ENCODE results near the gene SFR1. TPM values are rescaled to one million over a fixed set of nuclear protein-coding genes. Genes with fewer than 3 reads are reported as not detected.

SFR1 gene
- total and polyA plus RNA-seq, 2 donors = 14.2 to 16.5 TPM

DNA sequence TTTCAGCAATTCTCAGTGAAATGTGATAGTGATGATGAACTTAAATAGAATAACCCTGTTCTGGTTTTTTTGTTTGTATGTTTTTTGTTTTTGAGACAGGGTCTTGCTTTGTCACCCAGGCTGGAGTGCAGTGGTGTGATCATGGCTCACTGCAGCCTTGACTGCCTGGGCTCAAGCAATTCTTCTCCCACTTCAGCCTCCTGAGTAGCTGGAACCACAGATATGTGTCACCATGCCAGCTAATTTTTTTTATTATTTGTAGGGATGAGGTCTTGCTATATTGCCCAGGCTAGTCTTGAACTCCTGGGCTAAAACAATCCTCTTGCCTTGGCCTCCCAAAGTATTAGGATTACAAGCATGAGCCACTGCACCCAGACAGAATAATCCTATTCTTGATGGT, 22.0 kb upstream of the SFR1 start:
- Histone ChIP-seq H3K27me3 (ENCODE audit: control insufficient read depth in 2 of 2, insufficient read depth in 1 of 2, low read length in 1 of 2) (no peaks in the 10 kb centered on the region), H3K36me3 (ENCODE audit: control insufficient read depth in 2 of 2, insufficient read depth in 2 of 2, low read length in 1 of 2) (no peaks in the 10 kb centered on the region), H3K27ac (ENCODE audit: low read depth in 1 of 2, low read length in 1 of 2) (no peak overlapping the region), H3K4me3 (ENCODE audit: low read length in 2 of 2) (no peak overlapping the region), H3K4me1 (ENCODE audit: control insufficient read depth in 2 of 2, insufficient read depth in 2 of 2, low read length in 2 of 2) (no peaks in the 10 kb centered on the region), H3K9me3 (ENCODE audit: control insufficient read depth in 2 of 2, insufficient read depth in 1 of 2, low read length in 1 of 2) (no peaks in the 10 kb centered on the region)
- no peak for DNase-seq (ENCODE audit: low read depth in 6 of 9, low spot score in 9 of 9)

DNA sequence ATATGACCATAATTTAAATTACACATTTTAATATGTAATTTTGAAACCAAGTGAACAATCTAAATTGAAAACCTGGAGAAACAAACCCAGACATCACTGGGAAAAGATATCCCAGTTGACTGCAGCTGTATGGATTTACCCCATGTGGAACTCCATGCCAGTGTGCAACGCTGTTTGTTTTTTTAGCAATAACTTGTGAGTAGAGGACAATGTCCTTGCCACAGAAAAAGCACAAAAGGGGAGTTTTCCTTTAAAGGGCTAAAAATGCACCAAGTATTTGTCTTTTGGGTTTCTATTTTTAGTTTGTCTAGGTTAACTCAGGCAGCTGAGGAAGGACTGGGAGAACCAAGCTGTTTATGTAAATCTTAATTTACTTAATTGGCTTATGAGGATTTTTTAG, 21.2 kb upstream of the SFR1 start:
- Histone ChIP-seq H3K27ac (ENCODE audit: low read depth in 1 of 2, low read length in 1 of 2) (no peak overlapping the region), H3K4me1 (ENCODE audit: control insufficient read depth in 2 of 2, insufficient read depth in 2 of 2, low read length in 2 of 2) (no peaks in the 10 kb centered on the region), H3K27me3 (ENCODE audit: control insufficient read depth in 2 of 2, insufficient read depth in 1 of 2, low read length in 1 of 2) (no peaks in the 10 kb centered on the region), H3K9me3 (ENCODE audit: control insufficient read depth in 2 of 2, insufficient read depth in 1 of 2, low read length in 1 of 2) (no peaks in the 10 kb centered on the region), H3K4me3 (ENCODE audit: low read length in 2 of 2) (no peak overlapping the region), H3K36me3 (ENCODE audit: control insufficient read depth in 2 of 2, insufficient read depth in 2 of 2, low read length in 1 of 2) (no peaks in the 10 kb centered on the region)
- DNase-seq (ENCODE audit: low read depth in 6 of 9, low spot score in 9 of 9) = no peak
- 0% methylated on average over 1 of the region's 1 CpG for WGBS

DNA sequence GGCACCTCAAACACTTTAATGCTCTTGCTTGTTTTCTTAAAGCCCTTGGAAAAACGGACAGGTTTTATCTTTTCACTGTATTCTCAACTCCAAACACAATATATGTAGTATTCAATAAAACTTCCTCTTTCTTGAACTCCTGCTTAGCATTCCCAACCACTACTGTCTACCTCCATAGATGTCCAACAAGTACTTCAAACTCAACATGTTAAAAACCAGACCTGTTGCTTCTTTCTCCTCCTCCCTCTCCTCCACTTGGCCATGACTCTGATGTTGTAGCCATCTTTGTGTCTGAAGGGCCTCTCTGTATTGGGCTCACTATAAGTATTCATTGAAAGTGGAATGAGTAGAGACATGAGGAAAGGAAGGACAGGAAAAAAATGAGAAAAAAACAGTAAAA, 20.1 kb upstream of the SFR1 start:
- Histone ChIP-seq H3K27me3 (ENCODE audit: control insufficient read depth in 2 of 2, insufficient read depth in 1 of 2, low read length in 1 of 2) (no peaks in the 10 kb centered on the region), H3K4me3 (ENCODE audit: low read length in 2 of 2) (no peak overlapping the region), H3K4me1 (ENCODE audit: control insufficient read depth in 2 of 2, insufficient read depth in 2 of 2, low read length in 2 of 2) (no peaks in the 10 kb centered on the region), H3K9me3 (ENCODE audit: control insufficient read depth in 2 of 2, insufficient read depth in 1 of 2, low read length in 1 of 2) (no peaks in the 10 kb centered on the region), H3K27ac (ENCODE audit: low read depth in 1 of 2, low read length in 1 of 2) (no peak overlapping the region), H3K36me3 (ENCODE audit: control insufficient read depth in 2 of 2, insufficient read depth in 2 of 2, low read length in 1 of 2) (no peaks in the 10 kb centered on the region)
- 95% methylated on average over 1 of the region's 1 CpG for WGBS
- DNase-seq (ENCODE audit: low read depth in 6 of 9, low spot score in 9 of 9) = no peak

DNA sequence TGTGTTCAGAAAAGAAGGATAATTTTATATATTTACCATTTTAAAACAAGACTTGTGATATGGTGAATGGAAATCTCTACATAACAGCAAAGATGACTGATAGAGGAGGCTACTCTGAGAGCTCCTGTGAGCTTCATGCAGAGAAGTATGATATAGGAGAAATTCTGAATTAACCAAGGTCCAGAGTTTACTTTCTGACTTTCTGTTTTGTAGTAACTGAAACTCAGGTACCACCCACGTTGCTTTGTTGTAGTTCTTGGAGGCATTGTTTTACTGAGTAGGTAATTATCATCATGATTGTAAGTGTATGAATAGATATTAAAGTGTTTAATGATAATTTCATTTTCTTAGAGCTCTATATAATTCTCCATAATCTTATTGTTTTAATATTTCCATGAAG, 18.0 kb upstream of the SFR1 start:
- H3K36me3 ChIP-seq (ENCODE audit: control insufficient read depth in 2 of 2, insufficient read depth in 2 of 2, low read length in 1 of 2) = no peaks in the 10 kb centered on the region
- no peak overlapping the region for H3K27ac ChIP-seq (ENCODE audit: low read depth in 1 of 2, low read length in 1 of 2)
- 84% methylated on average over 1 of the region's 1 CpG for WGBS
- no peak for DNase-seq (ENCODE audit: low read depth in 6 of 9, low spot score in 9 of 9)
- H3K4me1 ChIP-seq (ENCODE audit: control insufficient read depth in 2 of 2, insufficient read depth in 2 of 2, low read length in 2 of 2) = no peaks in the 10 kb centered on the region
- no peaks in the 10 kb centered on the region for H3K9me3 ChIP-seq (ENCODE audit: control insufficient read depth in 2 of 2, insufficient read depth in 1 of 2, low read length in 1 of 2)
- no peak overlapping the region for H3K4me3 ChIP-seq (ENCODE audit: low read length in 2 of 2)
- H3K27me3 ChIP-seq (ENCODE audit: control insufficient read depth in 2 of 2, insufficient read depth in 1 of 2, low read length in 1 of 2) = no peaks in the 10 kb centered on the region

DNA sequence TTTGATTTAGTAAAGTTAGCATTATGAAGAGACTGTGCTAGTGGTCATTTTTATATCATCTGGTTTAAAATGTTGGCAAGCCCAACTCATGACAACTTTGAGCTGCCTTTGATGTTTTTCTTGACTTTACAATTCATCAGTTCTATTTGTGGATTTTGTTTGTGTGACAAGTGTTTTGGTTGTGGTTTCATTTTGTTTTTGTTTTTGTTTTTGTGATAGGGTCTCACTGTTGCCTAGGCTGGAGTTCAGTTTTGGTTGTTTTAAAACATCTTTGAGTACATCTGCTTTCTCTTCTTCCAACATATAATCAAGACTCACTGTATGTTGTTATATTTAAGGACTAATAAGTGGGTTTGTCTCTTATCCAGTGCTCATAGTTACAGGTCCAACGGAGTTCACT, 17.6 kb upstream of the SFR1 start:
- no peaks in the 10 kb centered on the region for H3K9me3 ChIP-seq (ENCODE audit: control insufficient read depth in 2 of 2, insufficient read depth in 1 of 2, low read length in 1 of 2)

DNA sequence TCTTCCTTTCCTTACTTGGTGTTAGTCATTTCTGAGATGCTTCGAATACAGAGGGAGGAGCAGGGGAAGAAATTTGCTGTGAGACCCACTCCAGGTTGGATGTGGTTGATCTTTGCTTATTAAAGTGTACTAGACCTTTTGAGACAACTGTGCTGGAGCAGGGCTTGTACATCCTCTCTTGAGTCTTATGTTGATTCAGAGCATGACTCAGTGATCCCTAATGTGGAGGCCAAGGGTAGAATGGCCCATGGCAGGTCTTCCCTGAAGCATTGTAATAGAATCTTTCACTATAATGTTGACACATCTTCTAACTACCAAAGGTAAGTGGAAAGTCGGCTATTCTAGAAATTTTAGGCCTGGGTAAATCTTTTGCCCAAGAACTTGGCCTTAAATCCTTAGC, 17.0 kb upstream of the SFR1 start:
- Histone ChIP-seq H3K36me3 (ENCODE audit: control insufficient read depth in 2 of 2, insufficient read depth in 2 of 2, low read length in 1 of 2) (no peaks in the 10 kb centered on the region), H3K9me3 (ENCODE audit: control insufficient read depth in 2 of 2, insufficient read depth in 1 of 2, low read length in 1 of 2) (no peaks in the 10 kb centered on the region), H3K4me1 (ENCODE audit: control insufficient read depth in 2 of 2, insufficient read depth in 2 of 2, low read length in 2 of 2) (no peaks in the 10 kb centered on the region), H3K27ac (ENCODE audit: low read depth in 1 of 2, low read length in 1 of 2) (no peak overlapping the region), H3K4me3 (ENCODE audit: low read length in 2 of 2) (no peak overlapping the region), H3K27me3 (ENCODE audit: control insufficient read depth in 2 of 2, insufficient read depth in 1 of 2, low read length in 1 of 2) (no peaks in the 10 kb centered on the region)
- 98% methylated on average over 2 of the region's 2 CpGs for WGBS
- DNase-seq (ENCODE audit: low read depth in 6 of 9, low spot score in 9 of 9) = no peak

More for the DNA sequence above, 17.6 kb upstream of the SFR1 start:
- 0% methylated on average over 1 of the region's 1 CpG for WGBS
- Histone ChIP-seq H3K27me3 (ENCODE audit: control insufficient read depth in 2 of 2, insufficient read depth in 1 of 2, low read length in 1 of 2) (no peaks in the 10 kb centered on the region), H3K27ac (ENCODE audit: low read depth in 1 of 2, low read length in 1 of 2) (no peak overlapping the region), H3K4me3 (ENCODE audit: low read length in 2 of 2) (no peak overlapping the region), H3K4me1 (ENCODE audit: control insufficient read depth in 2 of 2, insufficient read depth in 2 of 2, low read length in 2 of 2) (no peaks in the 10 kb centered on the region), H3K36me3 (ENCODE audit: control insufficient read depth in 2 of 2, insufficient read depth in 2 of 2, low read length in 1 of 2) (no peaks in the 10 kb centered on the region)
- no peak for DNase-seq (ENCODE audit: low read depth in 6 of 9, low spot score in 9 of 9)

DNA sequence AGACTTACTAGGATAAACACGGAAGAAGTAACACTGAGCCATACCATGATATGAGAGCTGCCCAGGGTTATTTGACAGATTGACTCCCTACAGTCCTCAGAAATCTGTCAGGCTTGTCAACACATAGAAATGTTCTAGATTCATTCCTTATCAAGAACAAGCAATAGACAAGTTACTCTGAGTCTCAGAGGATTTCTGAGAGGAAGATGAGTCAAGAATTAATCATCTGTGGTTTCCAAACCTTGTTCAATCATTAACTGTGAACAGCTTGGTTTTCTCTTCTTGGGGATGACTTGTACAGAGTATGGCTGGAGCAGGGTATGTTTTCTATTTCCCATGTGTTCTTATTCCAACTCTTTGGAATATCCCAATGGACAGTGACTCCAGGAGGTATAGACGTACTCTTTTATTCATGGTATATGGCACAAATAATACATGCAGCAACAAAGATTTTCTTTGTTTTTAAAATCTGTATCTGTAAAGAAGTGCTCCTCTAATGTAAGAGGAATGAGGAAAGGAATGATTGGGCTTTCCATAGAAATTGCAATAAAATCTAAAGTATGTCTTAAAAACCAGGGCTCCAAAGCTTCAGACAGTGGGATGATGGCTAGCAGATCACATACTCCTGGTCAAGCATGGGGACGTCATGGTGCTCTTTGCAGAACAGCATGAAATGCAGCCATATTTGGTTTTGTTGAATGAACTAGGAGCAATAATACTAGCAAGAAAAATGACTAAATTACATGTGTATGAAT, 11.9 kb upstream of the SFR1 start:
- Histone ChIP-seq H3K36me3 (ENCODE audit: control insufficient read depth in 2 of 2, insufficient read depth in 2 of 2, low read length in 1 of 2) (no peaks in the 10 kb centered on the region), H3K27ac (ENCODE audit: low read depth in 1 of 2, low read length in 1 of 2) (no peak overlapping the region), H3K4me1 (ENCODE audit: control insufficient read depth in 2 of 2, insufficient read depth in 2 of 2, low read length in 2 of 2) (no peaks in the 10 kb centered on the region), H3K4me3 (ENCODE audit: low read length in 2 of 2) (no peak overlapping the region), H3K27me3 (ENCODE audit: control insufficient read depth in 2 of 2, insufficient read depth in 1 of 2, low read length in 1 of 2) (no peaks in the 10 kb centered on the region), H3K9me3 (ENCODE audit: control insufficient read depth in 2 of 2, insufficient read depth in 1 of 2, low read length in 1 of 2) (no peaks in the 10 kb centered on the region)
- no peak for DNase-seq (ENCODE audit: low read depth in 6 of 9, low spot score in 9 of 9)
- WGBS = 98% methylated on average over 3 of the region's 3 CpGs

DNA sequence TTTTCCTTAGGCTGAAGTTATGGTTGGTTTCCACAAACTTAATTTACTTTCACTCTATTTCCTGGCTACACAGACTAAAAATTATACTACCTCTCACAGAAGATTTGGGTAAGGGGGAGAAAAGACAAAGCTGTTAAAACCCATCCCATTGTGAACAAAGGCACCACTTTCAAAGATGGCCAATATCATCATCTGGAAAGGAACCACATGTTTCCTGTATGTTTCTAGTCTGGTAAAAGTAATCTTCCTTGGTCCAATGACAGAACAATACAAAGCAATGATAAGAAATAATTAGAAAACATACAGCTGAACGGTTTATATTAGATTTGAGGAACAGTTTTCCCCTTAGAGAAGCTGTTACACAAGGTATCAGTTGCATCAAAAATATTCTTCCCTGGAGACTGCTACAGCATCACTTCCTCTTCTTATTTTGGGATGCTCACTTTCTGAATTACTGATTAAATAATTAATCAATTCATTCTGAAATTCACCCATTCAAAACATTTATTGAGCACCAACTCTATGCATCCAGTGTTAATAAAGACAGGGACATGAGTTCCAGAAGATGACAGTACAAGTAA, 8.5 kb upstream of the SFR1 start:
- WGBS = 9% methylated on average over 1 of the region's 1 CpG
- H3K27me3 ChIP-seq (ENCODE audit: control insufficient read depth in 2 of 2, insufficient read depth in 1 of 2, low read length in 1 of 2) = no peaks in the 10 kb centered on the region
- no peak overlapping the region for H3K27ac ChIP-seq (ENCODE audit: low read depth in 1 of 2, low read length in 1 of 2)
- no peak for DNase-seq (ENCODE audit: low read depth in 6 of 9, low spot score in 9 of 9)
- H3K4me3 ChIP-seq (ENCODE audit: low read length in 2 of 2) = no peak overlapping the region
- no peaks in the 10 kb centered on the region for H3K9me3 ChIP-seq (ENCODE audit: control insufficient read depth in 2 of 2, insufficient read depth in 1 of 2, low read length in 1 of 2)
- H3K36me3 ChIP-seq (ENCODE audit: control insufficient read depth in 2 of 2, insufficient read depth in 2 of 2, low read length in 1 of 2) = no peaks in the 10 kb centered on the region
- no peaks in the 10 kb centered on the region for H3K4me1 ChIP-seq (ENCODE audit: control insufficient read depth in 2 of 2, insufficient read depth in 2 of 2, low read length in 2 of 2)

DNA sequence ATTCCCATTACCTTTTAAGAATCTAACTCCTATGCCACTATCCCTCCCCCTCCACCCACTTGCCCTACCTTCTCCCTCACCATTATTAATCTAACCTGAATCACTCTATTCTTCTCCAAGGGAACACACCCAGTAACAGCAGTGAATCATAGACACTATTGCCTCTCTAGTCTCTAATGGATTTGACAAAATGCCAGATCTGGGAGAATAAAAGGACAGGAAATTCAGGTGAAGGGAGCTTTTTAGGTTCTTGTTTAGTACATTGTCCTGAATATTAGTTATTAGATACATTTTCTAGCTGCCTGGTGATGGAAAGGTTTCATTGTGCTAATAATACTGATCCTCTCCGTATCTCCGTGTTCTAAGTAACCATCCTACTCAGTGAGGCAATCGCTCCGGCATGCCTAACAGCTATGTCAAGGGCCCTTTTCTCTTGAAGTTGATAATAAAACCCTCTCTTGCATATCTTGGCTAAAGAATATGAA, 4.1 kb upstream of the SFR1 start:
- no peaks in the 10 kb centered on the region for H3K9me3 ChIP-seq (ENCODE audit: control insufficient read depth in 2 of 2, insufficient read depth in 1 of 2, low read length in 1 of 2)
- H3K27me3 ChIP-seq (ENCODE audit: control insufficient read depth in 2 of 2, insufficient read depth in 1 of 2, low read length in 1 of 2) = no peaks in the 10 kb centered on the region
- no peaks in the 10 kb centered on the region for H3K36me3 ChIP-seq (ENCODE audit: control insufficient read depth in 2 of 2, insufficient read depth in 2 of 2, low read length in 1 of 2)
- no peak for DNase-seq (ENCODE audit: low read depth in 6 of 9, low spot score in 9 of 9)
- H3K4me3 ChIP-seq (ENCODE audit: low read length in 2 of 2) = no peak overlapping the region
- WGBS = 98% methylated on average over 4 of the region's 4 CpGs
- H3K4me1 ChIP-seq (ENCODE audit: control insufficient read depth in 2 of 2, insufficient read depth in 2 of 2, low read length in 2 of 2) = peaks cover 4 to 9% of the 10 kb centered on the region in 2 donors
- no peak overlapping the region for H3K27ac ChIP-seq (ENCODE audit: low read depth in 1 of 2, low read length in 1 of 2)

Measured in thymus (tissue), 11 donors.